ENCODE data around the gene FAM174C. TPM values are rescaled to one million over a fixed set of nuclear protein-coding genes. Genes with fewer than 3 reads are reported as not detected.

Gene FAM174C
- total and polyA plus RNA-seq, 8 donors, result 6.2 to 240 (median 78.1) TPM

GRCh38 chr19:1248139-1248785 is 27.1 kb upstream of the FAM174C start, which contains the start of gene MIDN:
MIDN (plus strand) TSS chr19:1248583; CDS start chr19:1250297, 1,714 bp downstream.
- peak within 1 kb of the TSS; percentile 95 to 100 (median 100) for H3K27ac ChIP-seq
- H3K36me3 ChIP-seq, result peaks cover 9 to 25% (median 15%) of the 10 kb centered on the region in 4 donors
- peak; percentile 90 to 94 for DNase-seq
- H3K9me3 ChIP-seq, result no peaks in the 10 kb centered on the region
- 0 to 1% (median 1%) methylated on average over 29 to 60 of the region's 60 CpGs; no CpG with 5 or more reads in 1 of the 5 donors for WGBS, 5 donors
- no peaks in the 10 kb centered on the region for H3K27me3 ChIP-seq
- H3K4me1 ChIP-seq, result peaks cover 60 to 74% (median 66%) of the 10 kb centered on the region in 4 donors
- intact Hi-C loops (cut with DNase I; ENCODE audit: low total_unique reads), result no loop called here
- H3K4me3 ChIP-seq, result peak within 1 kb of the TSS; percentile 68 to 94 (median 84)
- TF ChIP-seq POLR2A (IDR thresholded peaks at IDR 0.05) (peak in 2 of 4 donors; percentile 69 to 70), EP300 (IDR thresholded peaks at IDR 0.05) (peak; percentile 32), POLR2AphosphoS5 (IDR thresholded peaks at IDR 0.05) (peak; percentile 70 to 96 (median 94)), CTCF (IDR thresholded peaks at IDR 0.05) (peak in 1 of 7 experiments; percentile 20)

DNA sequence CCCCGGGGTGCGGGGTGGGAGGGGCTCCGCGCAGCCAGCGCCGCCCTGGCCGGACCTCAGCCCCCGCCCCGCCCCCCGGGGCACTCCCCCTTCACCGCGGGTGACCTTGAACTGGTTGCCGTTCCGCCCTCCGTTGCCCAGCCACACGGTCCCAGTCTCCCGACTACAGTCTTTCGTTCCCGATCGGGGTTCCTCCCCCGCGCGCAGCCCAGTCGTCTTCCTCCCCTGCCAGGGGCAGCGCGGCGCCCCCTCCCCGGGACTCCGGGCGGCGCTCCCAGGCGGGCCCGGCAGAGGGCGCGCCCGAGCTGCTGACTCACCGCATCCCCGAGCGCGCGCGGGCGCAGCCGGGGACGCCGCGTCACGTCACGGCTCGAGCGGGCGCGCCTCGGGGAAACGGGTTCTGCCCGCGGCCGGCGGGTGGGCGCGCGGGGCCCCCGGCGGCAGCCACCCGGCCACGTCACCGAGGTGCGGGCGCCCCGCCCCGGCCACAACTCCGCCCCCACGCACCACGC is 26.5 kb upstream of the FAM174C start:
- H3K36me3 ChIP-seq, result peaks cover 10 to 27% (median 16%) of the 10 kb centered on the region in 4 donors
- TF ChIP-seq CTCF (IDR thresholded peaks at IDR 0.05) (peak in 5 of 7 experiments; percentile 73 to 94 (median 77)), EP300 (IDR thresholded peaks at IDR 0.05) (no peak)
- H3K4me1 ChIP-seq, result peaks cover 60 to 74% (median 66%) of the 10 kb centered on the region in 4 donors
- intact Hi-C loops (cut with DNase I; ENCODE audit: low total_unique reads), result no loop called here
- peak overlapping the region; percentile 68 to 94 (median 84) for H3K4me3 ChIP-seq
- peak; percentile 80 to 93 for DNase-seq
- no peaks in the 10 kb centered on the region for H3K9me3 ChIP-seq
- H3K27me3 ChIP-seq, result no peaks in the 10 kb centered on the region
- H3K27ac ChIP-seq, result peak overlapping the region; percentile 95 to 100 (median 100)
- 0 to 1% (median 0%) methylated on average over 2 to 70 of the region's 74 CpGs for WGBS, 5 donors

DNA sequence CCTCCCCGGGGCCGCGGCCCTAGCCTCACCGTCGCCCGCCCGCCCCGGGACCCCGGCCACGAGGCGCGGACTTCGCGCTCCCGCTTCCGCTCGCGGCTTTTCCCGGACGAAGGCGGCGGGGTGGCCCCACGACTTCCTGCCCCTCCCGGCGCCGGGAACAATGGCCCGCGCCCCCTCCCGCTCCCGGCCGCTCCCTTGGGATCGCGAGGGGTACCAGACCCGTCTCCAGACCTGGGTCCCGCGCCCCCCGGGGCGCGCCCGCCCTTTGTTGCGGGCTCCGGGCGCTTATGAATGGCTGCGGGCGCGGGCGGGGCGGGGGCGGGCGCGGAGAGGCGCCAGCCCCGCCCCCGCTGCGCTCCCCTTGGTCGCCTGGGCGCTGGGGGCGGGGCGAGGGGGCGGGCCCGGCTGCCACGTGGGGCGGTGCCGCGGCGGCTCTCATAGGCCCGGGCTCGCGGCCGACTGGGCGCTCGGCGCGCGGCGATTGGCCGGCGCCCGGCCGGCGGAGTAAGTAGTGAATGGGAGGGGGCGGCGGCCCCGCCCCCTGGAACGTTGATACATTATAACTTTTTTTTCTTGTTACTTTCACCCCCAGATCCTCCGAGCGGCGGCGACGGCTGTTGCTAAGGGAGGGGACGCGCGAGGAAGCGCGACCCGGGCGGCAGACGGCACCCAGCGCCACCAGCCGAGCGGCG is 25.9 kb upstream of the FAM174C start:
- TF ChIP-seq POLR2A (IDR thresholded peaks at IDR 0.05) (peak in 2 of 4 donors; percentile 36 to 55), CTCF (IDR thresholded peaks at IDR 0.05) (no peak), EP300 (IDR thresholded peaks at IDR 0.05) (no peak), POLR2AphosphoS5 (IDR thresholded peaks at IDR 0.05) (peak; percentile 79 to 99 (median 96))
- Histone ChIP-seq H3K9me3 (no peaks in the 10 kb centered on the region), H3K27ac (peak overlapping the region; percentile 95 to 100 (median 100)), H3K36me3 (peaks cover 16 to 28% (median 22%) of the 10 kb centered on the region in 4 donors), H3K4me3 (peak overlapping the region; percentile 68 to 94 (median 84)), H3K27me3 (no peaks in the 10 kb centered on the region), H3K4me1 (peaks cover 61 to 74% (median 66%) of the 10 kb centered on the region in 4 donors)
- 0 to 1% (median 0%) methylated on average over 25 to 102 of the region's 102 CpGs for WGBS, 5 donors
- DNase-seq, result peak; percentile 98
- intact Hi-C loops (cut with DNase I; ENCODE audit: low total_unique reads), result no loop called here

- Histone ChIP-seq H3K36me3 (peaks cover 21 to 34% (median 28%) of the 10 kb centered on the region in 4 donors), H3K4me3 (peak overlapping the region; percentile 68 to 94 (median 84)), H3K27me3 (no peaks in the 10 kb centered on the region), H3K27ac (peak overlapping the region; percentile 80 to 100 (median 100)), H3K4me1 (peaks cover 61 to 74% (median 66%) of the 10 kb centered on the region in 4 donors), H3K9me3 (no peaks in the 10 kb centered on the region)
- TF ChIP-seq POLR2A (IDR thresholded peaks at IDR 0.05), result peak in 1 of 4 donors; percentile 64
- no peak for TF ChIP-seq EP300 (IDR thresholded peaks at IDR 0.05)
- WGBS, 5 donors, result 0 to 3% (median 0%) methylated on average over 12 to 66 of the region's 67 CpGs
- DNase-seq, result no peak
- intact Hi-C loops (cut with DNase I; ENCODE audit: low total_unique reads), result no loop called here
Measured at GRCh38 chr19:1249990-1250436, 25.3 kb upstream of the FAM174C start.
